H9 (cell line): ENCODE results near the gene PTGFR. TPM values are rescaled to one million over a fixed set of nuclear protein-coding genes. Genes with fewer than 3 reads are reported as not detected.

Source experiments
- DNase-seq: peaks from one replicate; pipeline ENCODE4 v3.0.0-alpha.2; 2017
- H2AFZ ChIP-seq: one replicate; pipeline ENCODE4 v1.6.1; 2013; ENCODE audit warnings: mild to moderate bottlenecking, low read length, control low read depth, moderate library complexity
- H2AK5ac ChIP-seq: 2 replicates; pipeline ENCODE4 v1.6.1; 2013; ENCODE audit warnings: low read length, control low read depth, mixed read lengths; ENCODE audit not compliant: insufficient read length
- H2BK120ac ChIP-seq: one replicate; pipeline ENCODE4 v1.6.1; 2013; ENCODE audit warnings: low read depth, mild to moderate bottlenecking, low read length, control low read depth, inconsistent platforms; ENCODE audit not compliant: poor library complexity, severe bottlenecking
- H2BK12ac ChIP-seq: 2 replicates; pipeline ENCODE4 v1.6.1; 2013; ENCODE audit warnings: low read length, control low read depth, mixed read lengths, low read depth; ENCODE audit not compliant: insufficient read length
- H2BK15ac ChIP-seq: 2 replicates; pipeline ENCODE4 v1.6.1; 2013; ENCODE audit warnings: low read depth, low read length, control low read depth
- H2BK20ac ChIP-seq: one replicate; pipeline ENCODE4 v1.6.1; 2013; ENCODE audit warnings: low read depth, mild to moderate bottlenecking, low read length, control low read depth, inconsistent platforms; ENCODE audit not compliant: poor library complexity, severe bottlenecking
- H2BK5ac ChIP-seq: 2 replicates; pipeline ENCODE4 v1.6.1; 2013; ENCODE audit warnings: low read length, control low read depth, mixed read lengths; ENCODE audit not compliant: insufficient read length
- H3K14ac ChIP-seq: 2 replicates; pipeline ENCODE4 v1.6.1; 2013; ENCODE audit warnings: low read length, control low read depth; ENCODE audit not compliant: insufficient read depth
- H3K18ac ChIP-seq: 2 replicates; pipeline ENCODE4 v1.6.1; 2013; ENCODE audit warnings: low read depth, mild to moderate bottlenecking, mixed read lengths, low read length, control low read depth; ENCODE audit not compliant: insufficient read length
- H3K23ac ChIP-seq: 2 replicates; pipeline ENCODE4 v1.6.1; 2013; ENCODE audit warnings: low read length, control low read depth, mixed read lengths, low read depth; ENCODE audit not compliant: insufficient read length
- H3K23me2 ChIP-seq: 2 replicates; pipeline ENCODE4 v1.6.1; 2013; ENCODE audit warnings: low read depth, mild to moderate bottlenecking, mixed read lengths, low read length, control low read depth; ENCODE audit not compliant: insufficient read length, poor library complexity, severe bottlenecking
- H3K27ac ChIP-seq: 2 replicates; pipeline ENCODE4 v1.5.1; 2013; ENCODE audit warnings: low read length, control low read depth, mixed read lengths, low read depth; ENCODE audit not compliant: insufficient read length
- H3K27me3 ChIP-seq: 2 replicates; pipeline ENCODE4 v1.6.1; 2013; ENCODE audit warnings: low read length, control low read depth, inconsistent platforms; ENCODE audit not compliant: insufficient read depth
- H3K4ac ChIP-seq: 2 replicates; pipeline ENCODE4 v1.6.1; 2013; ENCODE audit warnings: low read depth, mild to moderate bottlenecking, control low read depth, inconsistent platforms, low read length, moderate library complexity
- H3K4me1 ChIP-seq: 2 replicates; pipeline ENCODE4 v1.6.1; 2013; ENCODE audit warnings: low read length, control low read depth, inconsistent platforms; ENCODE audit not compliant: insufficient read depth
- H3K4me2 ChIP-seq: 2 replicates; pipeline ENCODE4 v1.6.1; 2013; ENCODE audit warnings: low read length, control low read depth, mixed read lengths; ENCODE audit not compliant: insufficient read length, insufficient read depth
- H3K56ac ChIP-seq: 2 replicates; pipeline ENCODE4 v1.6.1; 2013; ENCODE audit warnings: low read depth, mild to moderate bottlenecking, mixed read lengths, low read length, control low read depth; ENCODE audit not compliant: insufficient read length
- H3K79me1 ChIP-seq: 2 replicates; pipeline ENCODE4 v1.6.1; 2013; ENCODE audit warnings: low read depth, mild to moderate bottlenecking, moderate library complexity, low read length, control low read depth, inconsistent platforms; ENCODE audit not compliant: insufficient read depth, poor library complexity, severe bottlenecking
- H3K79me2 ChIP-seq: 2 replicates; pipeline ENCODE4 v1.6.1; 2013; ENCODE audit warnings: low read length, control low read depth, inconsistent platforms; ENCODE audit not compliant: insufficient read depth
- H3K9ac ChIP-seq: 2 replicates; pipeline ENCODE4 v1.6.1; 2013; ENCODE audit warnings: low read length, control low read depth, mixed read lengths; ENCODE audit not compliant: insufficient read length; ENCODE audit errors: extremely low read depth
- H3K9me3 ChIP-seq: one replicate; pipeline ENCODE4 v1.6.1; 2013; ENCODE audit warnings: low read depth, low read length, inconsistent platforms; ENCODE audit not compliant: control insufficient read depth
- H3T11ph ChIP-seq: one replicate; pipeline ENCODE4 v1.6.1; 2013; ENCODE audit warnings: mild to moderate bottlenecking, low read length, control low read depth, inconsistent platforms
- H4K20me1 ChIP-seq: one replicate; pipeline ENCODE4 v1.6.1; 2013; ENCODE audit not compliant: control insufficient read depth, insufficient read length, insufficient read depth
- H4K5ac ChIP-seq: 2 replicates; pipeline ENCODE4 v1.6.1; 2013; ENCODE audit warnings: low read depth, mild to moderate bottlenecking, mixed read lengths, low read length, control low read depth; ENCODE audit not compliant: insufficient read length
- H4K8ac ChIP-seq: replicated peaks from 2 replicates; pipeline ENCODE4 v1.6.1; 2013; ENCODE audit warnings: low read length, control low read depth, mixed read lengths, low read depth; ENCODE audit not compliant: insufficient read length
- H4K91ac ChIP-seq: 2 replicates; pipeline ENCODE4 v1.6.1; 2013; ENCODE audit warnings: low read depth, mild to moderate bottlenecking, moderate library complexity, mixed read lengths, low read length, control low read depth; ENCODE audit not compliant: insufficient read length
- H3K27ac Mint-ChIP-seq, 3 experiments: 2 replicates in 2 of 3; 3 replicates in 1 of 3; pipeline ENCODE4 v1.8.0; 2020 to 2021; ENCODE audit warnings: mixed read lengths in 3 of 3, mild to moderate bottlenecking in 1 of 3, moderate library complexity in 1 of 3
- H3K27me3 Mint-ChIP-seq: 2 replicates; pipeline ENCODE4 v1.8.0; 2021; ENCODE audit warnings: low read depth, mild to moderate bottlenecking, moderate library complexity, mixed read lengths
- H3K36me3 Mint-ChIP-seq, 3 experiments: 2 replicates in 2 of 3; 3 replicates in 1 of 3; pipeline ENCODE4 v1.8.0; 2020 to 2021; ENCODE audit warnings: low read depth in 3 of 3, mixed read lengths in 3 of 3; ENCODE audit not compliant: insufficient read depth in 1 of 3
- H3K4me1 Mint-ChIP-seq, 2 experiments: 2 replicates each; pipeline ENCODE4 v1.8.0; 2020; ENCODE audit warnings: mixed read lengths in 2 of 2
- H3K4me3 Mint-ChIP-seq, 2 experiments: 2 replicates in 1 of 2; 3 replicates in 1 of 2; pipeline ENCODE4 v1.8.0; 2020 to 2021; ENCODE audit warnings: mild to moderate bottlenecking in 2 of 2, mixed read lengths in 2 of 2, moderate library complexity in 1 of 2
- H3K9me3 Mint-ChIP-seq, 2 experiments: 2 replicates in 1 of 2; 3 replicates in 1 of 2; pipeline ENCODE4 v1.8.0; 2020; ENCODE audit warnings: mild to moderate bottlenecking in 2 of 2, mixed read lengths in 2 of 2, moderate library complexity in 1 of 2
- CTCF ChIP-seq: fragments of 200-600 bp; sonication (generic); conservative IDR thresholded peaks from 3 replicates; pipeline ENCODE4 v1.8.0; 2021; ENCODE audit warnings: antibody characterized with exemption, mild to moderate bottlenecking
- WGBS: extraction: QIAGEN DNeasy Blood & Tissue Kit; methylation state at CpG from one replicate; pipeline ENCODE4 v1.1.7; 2013; ENCODE audit warnings: missing lambda C conversion rate, low lambda C conversion rate, mixed read lengths; ENCODE audit not compliant: insufficient read length; ENCODE audit errors: extremely low coverage; 5-methylcytosine and 5-hydroxymethylcytosine counted together
- total RNA-seq: library from RNA; stranded (reverse); gene quantifications from 2 replicates; pipeline ENCODE4 v1.2.1, GENCODE V29; 2021

The PTGFR gene
- total RNA-seq, 1 experiment from 2014 or later: not detected

GRCh38 chr1:78471890-78472620 lies 18.7 kb upstream of the PTGFR start:
- DNase-seq: no peak
- no peak overlapping the region for H3K23ac ChIP-seq
- no peak overlapping the region for H2AFZ ChIP-seq
- no peak overlapping the region for H3K9ac ChIP-seq
- H4K91ac ChIP-seq: no peak overlapping the region
- H3K27me3 Mint-ChIP-seq: no peaks in the 10 kb centered on the region
- no peak for TF ChIP-seq CTCF
- H3K56ac ChIP-seq: no peak overlapping the region
- H2BK120ac ChIP-seq: no peak overlapping the region
- no peak overlapping the region for H3T11ph ChIP-seq
- no peak overlapping the region for H3K4me2 ChIP-seq
- H3K14ac ChIP-seq: no peak overlapping the region
- no peak overlapping the region for H3K4ac ChIP-seq
- no peak overlapping the region for H4K5ac ChIP-seq
- H2BK20ac ChIP-seq: no peak overlapping the region
- H3K18ac ChIP-seq: no peak overlapping the region
- H2BK15ac ChIP-seq: no peak overlapping the region
- no peaks in the 10 kb centered on the region for H3K27me3 ChIP-seq
- no peaks in the 10 kb centered on the region for H3K9me3 ChIP-seq
- H2AK5ac ChIP-seq: no peak overlapping the region
- H2BK12ac ChIP-seq: no peak overlapping the region
- H4K8ac ChIP-seq: no peak overlapping the region
- H4K20me1 ChIP-seq: no peaks in the 10 kb centered on the region
- H2BK5ac ChIP-seq: no peak overlapping the region
- no peaks in the 10 kb centered on the region for H3K79me1 ChIP-seq
- H3K36me3 Mint-ChIP-seq: no peaks in the 10 kb centered on the region
- H3K79me2 ChIP-seq: no peaks in the 10 kb centered on the region
- H3K27ac ChIP-seq: no peak overlapping the region
- no peaks in the 10 kb centered on the region for H3K9me3 Mint-ChIP-seq
- H3K4me3 Mint-ChIP-seq: no peak overlapping the region
- no peak overlapping the region; a peak in 1 of 7 replicates for H3K27ac Mint-ChIP-seq
- no peaks in the 10 kb centered on the region for H3K23me2 ChIP-seq
- peaks cover 3% of the 10 kb centered on the region in 2 experiments; a peak in 2 of 4 replicates for H3K4me1 Mint-ChIP-seq
- H3K4me1 ChIP-seq: no peaks in the 10 kb centered on the region
- no CpG with 5 or more reads among the region's 2 CpGs for WGBS
